Vagina (tissue), 2 donors: ENCODE data around the gene TRAPPC2B.

Source experiments
- CTCF ChIP-seq, 3 experiments: fragments of 450-650 bp in 2 of 3; fragments of 200-600 bp in 1 of 3; sonication (generic) in 1 of 3; IDR thresholded peaks; one replicate each; pipeline ENCODE4 v1.5.1; 2017 to 2019; ENCODE audit warnings: antibody characterized with exemption in 3 of 3, mild to moderate bottlenecking in 2 of 3, moderate library complexity in 2 of 3
- POLR2A ChIP-seq, 2 donors: fragments of 450-650 bp; IDR thresholded peaks; one replicate each; pipeline ENCODE4 v1.6.1; 2017; ENCODE audit warnings: antibody characterized with exemption in 2 of 2, mild to moderate bottlenecking in 2 of 2, moderate library complexity in 2 of 2
- POLR2AphosphoS5 ChIP-seq, 2 donors: sonication (generic); formaldehyde crosslinking; IDR thresholded peaks; one replicate each; pipeline ENCODE4 v1.9.0; 2017; ENCODE audit warnings: antibody characterized with exemption in 2 of 2, mild to moderate bottlenecking in 2 of 2, low read depth in 1 of 2; ENCODE audit not compliant: insufficient read depth in 1 of 2

GRCh38 chr19:57351867-57352266 is 11.5 kb upstream of the TRAPPC2B start:
- TF ChIP-seq CTCF (IDR thresholded peaks at IDR 0.05) (no peak), POLR2A (IDR thresholded peaks at IDR 0.05) (no peak), POLR2AphosphoS5 (IDR thresholded peaks at IDR 0.05; ENCODE audit: insufficient read depth in 1 of 2, low read depth in 1 of 2) (no peak)
